H1 (cell line): ENCODE results near the gene RAB8B.

ENCODE experiments used
- ATF3 ChIP-seq: IDR thresholded peaks from 2 replicates; pipeline ENCODE4 v1.6.1; 2011; ENCODE audit warnings: low read depth, mild to moderate bottlenecking, low read length; ENCODE audit not compliant: insufficient read depth
- CBX5 ChIP-seq: fragments of 300-800, 300-1000 bp; sonication (generic); IDR thresholded peaks from 2 replicates; pipeline ENCODE4 v1.7.1; 2016; ENCODE audit warnings: antibody characterized with exemption, low read length, low read depth
- CREB1 ChIP-seq: IDR thresholded peaks from 2 replicates; pipeline ENCODE4 v1.6.1; 2012; ENCODE audit warnings: inconsistent platforms
- CTCF ChIP-seq, 3 experiments: IDR thresholded peaks; 1 replicate in 2 of 3; 2 replicates in 1 of 3; pipeline versions ENCODE4 v1.5.1 to v1.6.1; 2011; ENCODE audit warnings: low read length in 3 of 3, mild to moderate bottlenecking in 3 of 3, inconsistent platforms in 2 of 3, low read depth in 1 of 3, moderate library complexity in 1 of 3; ENCODE audit not compliant: insufficient read depth in 1 of 3; ENCODE audit errors: control extremely low read depth in 1 of 3
- EP300 ChIP-seq, 2 experiments: IDR thresholded peaks; 1 replicate in 1 of 2; 2 replicates in 1 of 2; pipeline ENCODE4 v1.6.1; 2011 to 2012; ENCODE audit warnings: low read depth in 2 of 2, low read length in 2 of 2, mild to moderate bottlenecking in 2 of 2, borderline replicate concordance in 1 of 2, inconsistent platforms in 1 of 2, moderate library complexity in 1 of 2
- EZH2 ChIP-seq: fragments of 200-600 bp; sonication (generic); IDR thresholded peaks from 2 replicates; pipeline ENCODE4 v1.7.1; 2012; ENCODE audit warnings: low read depth, mild to moderate bottlenecking, moderate library complexity, low read length, inconsistent platforms; ENCODE audit not compliant: severe bottlenecking
- MAX ChIP-seq: IDR thresholded peaks from 2 replicates; pipeline ENCODE4 v1.6.1; 2012; ENCODE audit warnings: inconsistent platforms
- POLR2A ChIP-seq, 2 experiments: IDR thresholded peaks; 1 replicate in 1 of 2; 2 replicates in 1 of 2; pipeline ENCODE4 v1.6.1; 2011; ENCODE audit warnings: low read depth in 2 of 2, low read length in 2 of 2, mild to moderate bottlenecking in 2 of 2; ENCODE audit errors: control extremely low read depth in 1 of 2
- POLR2AphosphoS5 ChIP-seq: IDR thresholded peaks from 2 replicates; pipeline ENCODE4 v1.6.1; 2011; ENCODE audit warnings: low read depth, low read length
- SP1 ChIP-seq: IDR thresholded peaks from 2 replicates; pipeline ENCODE4 v1.6.1; 2011; ENCODE audit warnings: low read depth, low read length
- TAF1 ChIP-seq: IDR thresholded peaks from 2 replicates; pipeline ENCODE4 v1.6.1; 2011; ENCODE audit warnings: mild to moderate bottlenecking, low read depth, low read length
- YY1 ChIP-seq: IDR thresholded peaks from 2 replicates; pipeline ENCODE4 v1.6.1; 2011; ENCODE audit warnings: low read depth, mild to moderate bottlenecking, low read length
- ZNF274 ChIP-seq: IDR thresholded peaks from 2 replicates; pipeline ENCODE4 v1.7.0; 2012; ENCODE audit warnings: low read length, borderline replicate concordance; ENCODE audit errors: extremely low read depth

- TF ChIP-seq CREB1 = no peak
- no peak for TF ChIP-seq CBX5
- no peak for TF ChIP-seq SP1
- TF ChIP-seq CTCF (IDR thresholded peaks at IDR 0.05; ENCODE audit: control extremely low read depth in 1 of 3, insufficient read depth in 1 of 3, low read depth in 1 of 3, low read length in 3 of 3) = no peak
- TF ChIP-seq YY1 = no peak
- no peak for TF ChIP-seq EZH2
- TF ChIP-seq EP300 (IDR thresholded peaks at IDR 0.05; ENCODE audit: borderline replicate concordance in 1 of 2, low read depth in 2 of 2, low read length in 2 of 2) = no peak
- TF ChIP-seq TAF1 = no peak
- TF ChIP-seq POLR2A (IDR thresholded peaks at IDR 0.05; ENCODE audit: control extremely low read depth in 1 of 2, low read depth in 2 of 2, low read length in 2 of 2) = no peak
- TF ChIP-seq ATF3 = no peak
- TF ChIP-seq ZNF274 = no peak
- no peak for TF ChIP-seq MAX
- no peak for TF ChIP-seq POLR2AphosphoS5
Measured at GRCh38 chr15:63231206-63231605, 41.8 kb downstream of the RAB8B start.
